ENCODE data around the gene GLYAT. TPM values are rescaled to one million over a fixed set of nuclear protein-coding genes. Genes with fewer than 3 reads are reported as not detected.

The GLYAT gene
- total RNA-seq, 1 experiment from 2014 or later, result not detected

GRCh38 chr11:58768137-58768536 lies 36.4 kb upstream of the GLYAT start (continued):
- TF ChIP-seq CEBPB (IDR thresholded peaks at IDR 0.05; ENCODE audit: low read depth) (no peak), EGR1 (IDR thresholded peaks at IDR 0.05; ENCODE audit: low read depth) (no peak), RAD21 (IDR thresholded peaks at IDR 0.05; ENCODE audit: low read depth) (no peak), EZH2 (IDR thresholded peaks at IDR 0.05) (no peak), JUND (IDR thresholded peaks at IDR 0.05) (no peak), MAX (IDR thresholded peaks at IDR 0.05) (no peak)

- Histone ChIP-seq H3K9ac (ENCODE audit: low read length) (no peak overlapping the region), H3K9me3 (ENCODE audit: control insufficient read depth in 1 of 2, insufficient read depth in 1 of 2, low read depth in 1 of 2, low read length in 2 of 2) (no peaks in the 10 kb centered on the region), H3K36me3 (ENCODE audit: control insufficient read depth in 1 of 2, insufficient read depth in 2 of 2, low read length in 2 of 2) (no peaks in the 10 kb centered on the region), H2AFZ (ENCODE audit: low read depth, low read length, poor library complexity, severe bottlenecking) (no peak overlapping the region), H3K4me1 (ENCODE audit: control insufficient read depth in 1 of 2, insufficient read depth in 2 of 2, low read length in 2 of 2) (peaks cover 0 to 8% of the 10 kb centered on the region in 2 experiments; a peak in 2 of 4 replicates), H3K27ac (ENCODE audit: low read depth, low read length) (no peak overlapping the region), H3K4me3 (replicated peaks in 1 of 2; ENCODE audit: low read depth in 1 of 2, low read length in 2 of 2) (no peak overlapping the region), H3K79me2 (ENCODE audit: insufficient read depth, low read length) (no peaks in the 10 kb centered on the region), H4K20me1 (ENCODE audit: insufficient read depth) (no peaks in the 10 kb centered on the region), H3K9me2 (ENCODE audit: insufficient read depth) (no peaks in the 10 kb centered on the region), H3K27me3 (ENCODE audit: insufficient read depth, low read length) (no peaks in the 10 kb centered on the region), H3K4me2 (ENCODE audit: low read length) (no peak overlapping the region)
- intact Hi-C loops (cut with micrococcal nuclease), result no loop called here
- RAD21 ChIA-PET (ENCODE audit: low non-redundant PET in 1 of 2, low total read pairs in 2 of 2, uncharacterized antibody in 2 of 2, unreplicated experiment in 2 of 2), result no interaction called here
- POLR2A ChIA-PET, result no interaction called here
- BruUV-seq (replicated peaks), result no TSS peak
- ATAC-seq (no peak), DNase-seq (ENCODE audit: low read depth, low spot score) (no peak)
- CTCF ChIA-PET, result no interaction called here
- no peak for TF ChIP-seq EZH2phosphoT487 (IDR thresholded peaks at IDR 0.05; ENCODE audit: borderline replicate concordance)
- TF ChIP-seq EZH2 (IDR thresholded peaks at IDR 0.05), result no peak
- TF ChIP-seq FOSL1 (IDR thresholded peaks at IDR 0.05; ENCODE audit: low read depth), result no peak
- no peak for TF ChIP-seq ATF3 (IDR thresholded peaks at IDR 0.05)
- TF ChIP-seq SP1 (IDR thresholded peaks at IDR 0.05; ENCODE audit: low read depth), result no peak
- no peak for TF ChIP-seq YY1 (IDR thresholded peaks at IDR 0.05; ENCODE audit: extremely low read depth, insufficient replicate concordance, low read depth, low read length)
- TF ChIP-seq CTCF (IDR thresholded peaks at IDR 0.05 in 2 of 3, conservative IDR thresholded peaks at IDR 0.05 in 1 of 3; ENCODE audit: borderline replicate concordance in 1 of 3, insufficient read depth in 1 of 3, low read depth in 2 of 3, low read length in 2 of 3), result no peak
- no peak for TF ChIP-seq MAX (IDR thresholded peaks at IDR 0.05)
- TF ChIP-seq POLR2A (IDR thresholded peaks at IDR 0.05; ENCODE audit: borderline replicate concordance, extremely low read depth, insufficient read depth, insufficient read length), result no peak
- TF ChIP-seq CBX3 (IDR thresholded peaks at IDR 0.05; ENCODE audit: low read depth), result no peak
- no peak for TF ChIP-seq JUND (IDR thresholded peaks at IDR 0.05)
- TF ChIP-seq ZBTB33 (IDR thresholded peaks at IDR 0.05; ENCODE audit: extremely low read depth, insufficient replicate concordance, low read length), result no peak
- TF ChIP-seq ZNF274 (IDR thresholded peaks at IDR 0.05; ENCODE audit: low read depth, low read length), result no peak
- no peak for TF ChIP-seq ZFX (IDR thresholded peaks at IDR 0.05)
- no peak for TF ChIP-seq CEBPB (IDR thresholded peaks at IDR 0.05; ENCODE audit: low read depth)
- TF ChIP-seq EGR1 (IDR thresholded peaks at IDR 0.05; ENCODE audit: low read depth), result no peak
- no peak for TF ChIP-seq ELF1 (IDR thresholded peaks at IDR 0.05; ENCODE audit: borderline replicate concordance, low read depth)
- no peak for TF ChIP-seq TCF7L2 (IDR thresholded peaks at IDR 0.05; ENCODE audit: borderline replicate concordance, extremely low read depth, insufficient read depth, insufficient read length)
Measured at GRCh38 chr11:58765078-58765477, 33.3 kb upstream of the GLYAT start.

Data from HCT116 (cell line).